CD4-positive, alpha-beta T cell treated with Interleukin-2 at 100 ng/mL for 4 hours (primary cell): ENCODE measurements around the gene GPR37.

Experiments used
- DNase-seq: peaks from one replicate; pipeline ENCODE4 v3.0.0-alpha.2; 2020; ENCODE audit warnings: low spot score

Gene GPR37

GRCh38 chr7:124765401-124766352 lies at the start of gene GPR37:
Gene GPR37 (minus strand): TSS chr7:124765792. CDS start chr7:124764976, 816 bp downstream.
- no peak for DNase-seq

DNA sequence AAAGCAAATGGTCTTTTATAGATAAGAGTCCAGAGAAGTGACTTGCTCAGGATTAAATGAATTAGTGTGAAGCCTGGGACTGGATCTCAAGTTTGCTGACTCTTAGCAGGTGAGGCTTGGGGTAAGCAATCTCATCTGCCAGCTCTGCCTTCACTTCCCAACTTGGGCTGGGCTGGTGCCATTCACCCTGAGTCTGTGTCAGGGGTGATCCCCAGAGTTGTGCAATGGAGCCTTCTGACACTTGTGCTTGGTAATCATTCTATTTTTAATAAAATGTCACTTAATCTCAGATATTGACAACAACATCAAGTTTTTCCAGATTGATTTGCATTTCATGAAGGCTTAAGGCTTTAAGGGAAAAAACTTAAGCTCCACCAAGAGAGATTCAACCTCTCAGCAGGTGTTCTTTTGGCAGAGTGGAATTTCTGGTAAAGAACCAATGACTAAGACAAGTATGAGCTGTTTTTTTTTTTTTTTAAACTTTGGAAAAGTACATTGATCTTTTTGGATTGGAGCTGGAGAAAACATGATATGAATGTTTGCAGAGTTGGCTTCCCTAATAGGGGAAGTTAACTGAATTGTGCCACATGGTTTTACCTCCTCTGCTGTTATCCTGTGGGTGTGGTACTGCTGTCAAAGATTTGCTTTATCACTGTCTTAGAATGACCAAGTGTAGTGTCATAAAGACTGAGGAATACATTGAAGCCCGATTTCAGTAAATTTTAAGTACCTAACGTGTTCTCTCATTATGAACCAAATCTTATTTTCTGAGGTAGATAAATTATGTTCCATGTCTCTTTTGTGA lies 48.6 kb upstream of the GPR37 start:
- DNase-seq, result no peak

DNA sequence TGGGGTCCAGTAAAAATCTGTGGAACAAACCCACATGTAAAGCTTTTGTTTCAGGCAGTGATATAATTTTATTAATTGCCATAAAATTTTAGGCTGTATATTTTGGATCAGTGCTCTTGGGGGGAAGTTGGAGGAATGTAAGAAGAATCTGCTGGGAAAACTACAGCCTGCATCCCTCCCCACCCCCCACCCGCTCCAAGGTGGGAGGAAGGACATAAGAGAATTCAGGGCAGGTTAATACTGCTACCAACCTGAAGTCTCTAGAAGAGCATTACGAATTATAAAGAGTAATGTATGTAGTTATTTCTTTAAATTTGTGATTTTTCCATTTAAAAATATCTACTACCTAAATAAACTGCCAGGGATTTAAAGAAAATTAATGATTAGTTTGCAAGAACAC lies 47.2 kb upstream of the GPR37 start:
- no peak for DNase-seq

DNA sequence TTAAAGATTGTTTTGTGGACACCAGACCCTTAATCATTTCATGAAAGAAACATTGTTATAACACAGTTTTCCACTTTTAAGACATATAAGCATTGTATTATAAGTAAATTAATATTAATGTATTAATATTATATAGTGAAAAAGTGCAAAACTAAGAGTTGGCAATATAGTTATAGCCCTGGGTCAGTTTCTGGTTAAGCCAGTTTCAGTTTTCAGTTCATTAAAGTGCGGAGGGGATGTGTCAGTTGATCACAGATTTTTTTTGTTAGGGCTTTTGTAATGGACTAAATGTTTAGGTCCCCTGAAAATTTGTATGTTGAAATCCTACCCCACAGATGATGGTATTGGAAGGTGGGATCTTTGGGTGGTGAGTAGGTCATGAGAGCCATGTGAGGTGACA lies 45.7 kb upstream of the GPR37 start:
- no peak for DNase-seq

DNA sequence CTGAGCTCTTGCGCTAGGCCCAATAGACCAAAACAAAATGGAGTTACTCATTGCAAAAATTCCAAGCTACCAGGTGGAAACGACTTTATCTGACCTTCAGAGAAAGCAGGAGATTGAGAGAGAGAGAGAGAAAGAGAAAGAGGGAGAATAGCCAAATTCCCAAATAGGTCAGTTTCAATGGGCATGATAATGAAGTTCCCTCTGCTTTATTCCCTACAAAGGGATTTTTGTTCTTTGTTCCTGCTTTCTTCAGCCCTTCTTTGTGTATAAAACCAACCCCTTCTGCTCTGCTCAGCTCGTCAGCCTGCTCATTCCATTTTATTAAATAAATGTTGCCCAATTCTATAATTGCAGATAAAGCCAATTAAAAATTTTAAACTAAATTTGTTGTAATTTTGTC lies 45.0 kb upstream of the GPR37 start:
- no peak for DNase-seq

- no peak for DNase-seq
These were observed 42.6 kb upstream of the GPR37 start for GRCh38 chr7:124808206-124808605.

- no peak for DNase-seq
These were observed 35.8 kb upstream of the GPR37 start for GRCh38 chr7:124801330-124801895.

- DNase-seq, result no peak
These were observed 34.8 kb upstream of the GPR37 start for GRCh38 chr7:124800386-124800785.

DNA sequence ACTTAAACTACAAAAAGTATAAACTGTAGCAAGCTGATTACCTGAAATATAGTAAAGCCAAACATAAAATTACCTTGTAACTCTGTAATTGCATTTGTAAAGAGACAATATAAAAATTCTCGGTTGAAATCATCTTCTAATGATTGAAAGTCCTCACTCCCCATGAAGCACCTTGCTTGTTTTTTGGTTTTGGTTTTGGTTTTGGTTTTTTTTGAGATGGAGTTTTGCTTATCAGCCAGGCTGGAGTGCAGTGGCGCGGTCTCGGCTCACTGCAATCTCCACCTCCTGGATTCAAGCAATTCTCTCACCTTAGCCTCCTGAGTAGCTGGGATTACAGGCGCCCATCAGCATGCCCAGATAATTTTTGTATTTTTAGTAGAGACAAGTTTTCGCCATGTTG lies 33.9 kb upstream of the GPR37 start:
- no peak for DNase-seq

DNA sequence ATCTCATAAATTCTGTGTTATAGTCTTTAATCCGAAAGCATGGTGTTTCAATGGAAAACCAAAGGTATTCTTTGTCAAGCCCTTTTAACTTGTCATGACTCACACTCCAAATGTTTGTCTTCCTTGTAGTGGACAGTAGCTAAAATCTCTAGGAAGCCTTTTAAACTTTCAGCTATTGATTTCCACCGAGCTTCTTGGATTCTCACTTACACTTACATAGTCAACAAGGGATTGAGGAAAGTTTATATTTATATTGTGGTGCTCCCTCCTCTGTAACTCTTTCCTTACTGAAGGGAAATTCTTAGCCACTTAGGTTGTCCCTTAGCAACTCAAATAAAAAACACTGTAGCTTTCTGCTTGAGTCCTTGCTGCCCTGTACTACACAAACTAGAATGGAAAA lies 31.2 kb upstream of the GPR37 start:
- DNase-seq, result no peak

DNA sequence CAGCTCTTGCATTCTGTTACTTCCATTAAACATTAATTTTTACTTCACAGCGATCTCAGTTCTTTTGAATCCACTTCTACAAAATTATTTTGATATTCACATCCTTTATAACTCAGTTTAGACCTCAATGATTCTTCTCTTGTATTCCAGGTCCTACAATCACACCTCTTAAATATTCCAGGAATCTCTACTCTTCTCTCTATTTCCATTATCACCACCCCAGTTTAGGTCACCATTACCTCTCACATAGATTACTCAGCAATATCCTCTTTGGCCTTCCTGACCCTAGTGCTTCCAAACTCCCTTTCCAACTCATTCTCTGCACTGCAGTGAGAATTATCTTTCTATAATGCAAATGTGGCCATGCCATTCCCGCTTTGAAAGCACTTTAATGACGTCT lies 27.1 kb upstream of the GPR37 start:
- no peak for DNase-seq

- no peak for DNase-seq
These were observed 26.4 kb upstream of the GPR37 start for GRCh38 chr7:124792002-124792401.

GRCh38 chr7:124791426-124791825 lies 25.8 kb upstream of the GPR37 start:
- no peak for DNase-seq

GRCh38 chr7:124790645-124791044 lies 25.1 kb upstream of the GPR37 start:
- DNase-seq, result no peak

DNA sequence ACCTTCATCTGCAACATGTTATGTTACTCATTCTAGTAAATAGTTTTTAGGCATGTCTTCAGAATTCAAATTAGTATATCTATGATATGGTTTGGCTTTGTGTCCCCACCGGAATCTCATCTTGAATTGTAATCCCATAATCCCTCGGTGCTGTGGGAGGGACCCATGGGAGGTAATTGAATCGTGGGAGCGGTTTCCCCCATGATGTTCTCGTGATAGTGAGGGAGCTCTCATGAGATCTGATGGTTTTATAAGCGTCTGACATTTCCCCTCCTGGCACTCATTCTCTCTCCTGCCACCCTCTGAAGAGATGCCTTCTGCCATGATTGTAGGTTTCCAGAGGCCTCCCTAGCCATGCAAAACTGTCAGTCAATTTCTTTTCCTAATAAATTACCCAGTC lies 20.4 kb upstream of the GPR37 start:
- no peak for DNase-seq

DNA sequence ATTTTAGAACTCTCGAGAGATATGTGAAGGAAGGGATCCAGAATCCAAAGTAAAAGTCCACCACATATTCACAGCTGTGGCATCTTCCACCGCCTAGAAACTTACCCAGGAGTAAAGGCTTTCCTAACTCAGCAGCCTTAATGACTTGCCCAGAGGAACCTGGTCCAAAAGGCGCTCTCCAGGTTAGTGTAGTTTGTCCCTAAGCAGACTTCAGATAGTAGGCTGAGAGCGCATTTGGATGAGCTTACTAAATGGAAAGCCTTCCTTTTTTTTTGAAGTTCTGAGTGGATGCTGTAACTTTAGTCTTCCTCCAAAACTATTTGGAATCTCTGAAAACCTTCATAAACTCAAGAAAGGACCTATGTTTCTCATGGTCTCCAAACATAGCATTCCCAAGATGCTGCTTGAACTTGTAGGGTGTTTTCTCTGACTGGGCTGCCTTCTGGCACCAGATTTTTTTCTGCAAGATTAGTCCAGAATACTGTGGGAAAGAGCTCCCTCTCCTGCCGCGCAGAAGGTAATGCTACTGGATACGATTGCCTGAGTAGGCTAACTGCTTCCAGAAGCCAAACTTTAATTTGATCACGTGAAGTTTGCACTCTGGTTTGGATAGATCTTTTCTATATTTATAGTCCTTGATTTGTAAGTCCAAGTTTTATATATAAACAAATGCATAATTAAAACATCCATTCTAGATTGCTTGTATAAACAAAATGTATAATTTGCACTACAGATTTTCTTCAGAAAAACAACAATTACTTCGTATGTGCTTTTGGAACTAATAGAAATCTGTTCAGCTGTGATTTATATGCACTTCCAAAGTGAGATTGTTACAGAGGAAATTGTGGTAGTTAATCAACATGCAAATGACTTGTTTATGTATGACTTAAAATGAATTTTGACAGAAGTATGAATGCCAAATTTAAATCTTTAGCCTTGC lies 19.6 kb upstream of the GPR37 start:
- no peak for DNase-seq

DNA sequence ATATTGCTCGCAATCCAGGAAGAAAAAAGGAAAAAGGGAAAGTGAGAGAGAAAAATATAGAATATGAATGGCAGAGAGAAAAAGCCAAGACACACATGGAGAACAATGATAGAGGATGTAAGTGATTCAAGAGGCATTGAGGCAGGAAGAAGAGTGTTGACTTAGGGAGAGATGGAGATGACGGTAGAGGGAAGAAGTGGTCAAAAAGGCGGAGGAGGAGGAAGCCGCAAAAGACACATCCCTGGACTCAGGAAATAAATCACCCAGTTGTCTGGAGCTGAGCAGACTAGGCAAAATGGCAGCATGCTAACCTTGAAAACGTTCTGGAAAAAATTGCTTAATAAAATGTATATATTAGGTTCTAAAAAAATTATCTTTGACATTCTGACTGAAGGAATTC lies 17.7 kb upstream of the GPR37 start:
- no peak for DNase-seq

DNA sequence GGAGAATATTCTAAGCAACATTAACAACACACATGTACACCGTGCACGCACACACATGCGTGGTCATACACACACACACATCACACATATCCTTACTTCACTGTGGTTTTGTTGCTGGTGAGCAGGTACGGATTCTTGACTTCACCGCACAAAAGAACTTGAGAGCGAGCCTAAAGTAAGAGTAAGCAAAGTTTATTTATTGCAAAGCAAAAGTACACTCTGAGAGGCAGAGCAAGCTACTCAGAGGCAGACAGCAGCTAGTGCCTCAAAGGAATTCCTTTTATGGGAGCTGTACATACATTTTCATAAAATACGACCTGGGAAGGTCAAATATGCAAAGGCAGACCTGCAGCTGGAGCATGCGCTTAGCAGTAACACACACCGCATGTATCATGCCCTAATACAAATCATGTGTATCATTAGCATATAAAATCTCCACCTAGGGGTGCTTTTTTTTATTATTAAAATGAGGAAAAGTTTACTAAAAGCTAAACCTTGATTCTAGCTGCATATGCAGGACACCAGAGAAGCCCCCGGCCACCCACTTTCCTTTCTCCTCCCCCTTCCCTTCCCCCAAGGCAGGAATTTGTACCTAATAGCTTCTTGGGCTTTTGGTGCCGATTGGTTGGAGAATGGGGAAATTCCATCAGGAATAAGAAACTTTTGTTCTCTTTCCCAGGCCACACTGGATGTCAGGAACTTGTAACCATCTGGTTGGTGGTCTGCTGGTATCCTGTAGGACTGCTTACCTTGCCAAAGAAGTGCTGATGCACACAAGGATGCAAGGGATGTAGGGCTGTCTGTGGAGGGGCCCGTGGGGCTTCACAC lies 16.5 kb upstream of the GPR37 start:
- DNase-seq, result no peak

GRCh38 chr7:124781418-124781817 lies 15.8 kb upstream of the GPR37 start:
- no peak for DNase-seq

- no peak for DNase-seq
These were observed 15.0 kb upstream of the GPR37 start for GRCh38 chr7:124780608-124781007.

- no peak for DNase-seq
These were observed 14.5 kb upstream of the GPR37 start for GRCh38 chr7:124780056-124780455.
